HG03342 (cell line): ENCODE measurements around the gene LMLN.
A peak's percentile ranks its signal among the peaks of the same experiment; 100 is the strongest.
"Not testable (repeated sequence)": the region's sequence is repeated elsewhere in the genome, so short reads cannot be mapped to it uniquely, and the experiment has no call there.

Source experiments
- ATAC-seq: cut with Tn5 transposase; IDR thresholded peaks from one replicate; pipeline ENCODE4 v1.9.1; 2021; ENCODE audit warnings: mild to moderate bottlenecking, moderate library complexity; ENCODE audit not compliant: unreplicated experiment

Gene LMLN

GRCh38 chr3:197959891-197960693 lies at the start of gene LMLN:
Gene LMLN (plus strand): TSS chr3:197960217. CDS start chr3:197960246, 29 bp downstream.
- peak; percentile 98 for ATAC-seq

GRCh38 chr3:197912741-197913476 lies 47.1 kb upstream of the LMLN start:
- ATAC-seq, result no peak

DNA sequence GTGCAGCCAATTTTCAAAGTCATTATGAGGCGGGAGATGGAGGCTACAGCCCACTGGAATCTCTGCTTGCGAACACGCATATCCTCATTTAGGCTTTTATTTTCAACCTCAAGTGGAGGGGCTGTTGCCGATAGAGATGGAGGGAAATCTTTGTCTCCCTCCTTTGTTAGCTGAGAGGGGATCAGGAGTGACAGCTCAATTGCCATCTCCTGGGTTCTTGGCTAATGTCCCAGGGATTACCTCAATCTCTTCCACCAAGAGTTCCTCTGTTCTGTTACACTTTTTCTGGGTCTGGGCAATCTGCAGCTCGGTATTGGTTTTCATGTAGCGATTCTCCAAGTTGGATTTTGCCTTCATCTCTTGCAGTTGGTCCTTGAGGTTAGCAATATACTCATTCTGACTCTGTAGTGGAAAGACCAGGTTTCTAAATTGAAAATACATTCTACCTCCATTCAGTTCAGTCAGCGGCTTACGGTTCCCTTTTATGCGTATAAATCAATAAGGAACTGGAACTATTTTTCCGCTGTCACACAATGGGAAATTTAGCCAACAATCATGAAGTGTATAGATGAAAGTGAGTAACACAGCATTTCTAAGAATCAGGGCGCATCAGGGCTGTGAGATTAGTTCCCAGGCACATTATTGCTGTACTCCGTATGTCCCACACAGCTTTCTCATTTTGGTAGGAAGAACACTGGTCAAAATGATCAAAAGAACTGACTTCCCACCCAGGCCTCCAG lies 46.2 kb upstream of the LMLN start:
- no peak for ATAC-seq

DNA sequence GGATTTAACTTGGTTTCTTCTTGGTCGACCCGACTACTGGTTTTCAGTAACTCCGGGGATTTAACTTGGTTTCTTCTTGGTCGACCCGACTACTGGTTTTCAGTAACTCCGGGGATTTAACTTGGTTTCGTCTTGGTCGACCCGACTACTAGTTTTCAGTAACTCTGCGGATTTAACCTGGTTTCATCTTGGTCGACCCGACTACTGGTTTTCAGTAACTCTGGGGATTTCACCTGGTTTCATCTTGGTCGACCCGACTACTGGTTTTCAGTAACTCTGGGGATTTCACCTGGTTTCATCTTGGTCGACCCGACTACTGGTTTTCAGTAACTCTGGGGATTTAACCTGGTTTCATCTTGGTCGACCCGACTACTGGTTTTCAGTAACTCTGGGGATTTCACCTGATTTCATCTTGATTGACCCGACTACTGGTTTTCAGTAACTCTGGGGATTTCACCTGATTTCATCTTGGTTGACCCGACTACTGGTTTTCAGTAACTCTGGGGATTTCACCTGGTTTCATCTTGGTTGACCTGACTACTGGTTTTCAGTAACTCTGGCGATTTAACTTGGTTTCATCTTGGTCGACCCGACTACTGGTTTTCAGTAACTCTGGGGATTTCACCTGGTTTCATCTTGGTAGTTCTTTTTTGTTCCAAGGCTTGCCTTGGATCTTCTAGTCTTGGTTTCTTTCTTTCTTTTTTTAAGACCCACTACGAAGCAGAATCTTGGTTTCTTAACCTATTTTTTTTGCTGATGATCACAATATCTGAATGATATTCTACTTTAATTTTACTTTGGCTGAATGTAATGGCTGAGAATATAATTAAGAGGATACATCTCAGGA lies 38.4 kb upstream of the LMLN start:
- ATAC-seq, result not testable (repeated sequence)

DNA sequence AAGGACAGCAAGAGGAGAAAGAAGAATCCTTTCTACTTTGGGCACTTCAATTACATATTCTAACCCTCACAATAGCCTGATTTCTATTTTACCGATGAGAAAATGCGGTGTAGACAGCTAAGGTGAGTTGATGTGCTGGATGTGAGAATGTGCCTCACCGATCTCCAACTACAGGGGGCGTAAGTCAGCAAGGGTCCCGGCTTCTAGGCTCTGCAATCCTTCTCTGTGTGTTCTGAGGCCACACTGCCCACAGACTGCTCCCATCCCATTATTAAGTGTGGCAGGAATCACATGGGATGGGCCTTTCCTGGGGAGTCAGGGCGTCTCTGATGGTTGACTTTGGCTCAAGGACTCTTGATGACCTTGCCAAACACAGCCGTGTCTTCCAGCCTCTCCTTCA lies 33.6 kb upstream of the LMLN start:
- no peak for ATAC-seq

- ATAC-seq, result not testable (repeated sequence)
Measured at GRCh38 chr3:197927578-197927977, 32.4 kb upstream of the LMLN start.

DNA sequence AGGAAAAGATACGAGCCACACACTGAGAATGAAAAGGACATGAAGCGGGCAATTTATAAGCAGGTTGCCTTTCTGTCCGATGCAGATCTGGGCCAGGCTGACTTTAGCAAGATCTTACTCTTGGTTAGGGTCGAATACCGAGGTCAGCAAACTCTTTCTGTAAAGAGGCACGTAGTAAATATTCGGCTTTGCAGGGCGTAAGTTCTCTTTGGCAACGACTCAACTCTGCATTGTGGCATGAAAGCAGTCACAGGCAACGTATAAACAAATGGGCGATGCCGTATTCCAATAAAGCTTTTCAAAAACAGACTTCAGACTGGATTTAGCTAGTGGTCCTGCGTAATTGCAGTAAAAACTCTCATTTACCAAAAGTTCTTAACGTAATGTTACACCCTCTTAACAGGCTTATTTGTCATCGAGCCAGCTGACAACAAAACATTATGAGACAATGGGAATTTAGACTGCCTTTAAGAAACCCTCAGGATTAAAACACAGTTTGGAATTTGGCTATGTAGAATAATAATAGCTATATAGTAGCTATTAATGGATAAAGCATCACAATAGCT lies 23.1 kb upstream of the LMLN start:
- no peak for ATAC-seq

GRCh38 chr3:197940745-197941384 lies 19.2 kb upstream of the LMLN start:
- ATAC-seq, result no peak

- ATAC-seq, result no peak
Measured at GRCh38 chr3:197942956-197943556, 17.0 kb upstream of the LMLN start.

- ATAC-seq, result no peak
Measured at GRCh38 chr3:197949191-197949777, 10.7 kb upstream of the LMLN start.

DNA sequence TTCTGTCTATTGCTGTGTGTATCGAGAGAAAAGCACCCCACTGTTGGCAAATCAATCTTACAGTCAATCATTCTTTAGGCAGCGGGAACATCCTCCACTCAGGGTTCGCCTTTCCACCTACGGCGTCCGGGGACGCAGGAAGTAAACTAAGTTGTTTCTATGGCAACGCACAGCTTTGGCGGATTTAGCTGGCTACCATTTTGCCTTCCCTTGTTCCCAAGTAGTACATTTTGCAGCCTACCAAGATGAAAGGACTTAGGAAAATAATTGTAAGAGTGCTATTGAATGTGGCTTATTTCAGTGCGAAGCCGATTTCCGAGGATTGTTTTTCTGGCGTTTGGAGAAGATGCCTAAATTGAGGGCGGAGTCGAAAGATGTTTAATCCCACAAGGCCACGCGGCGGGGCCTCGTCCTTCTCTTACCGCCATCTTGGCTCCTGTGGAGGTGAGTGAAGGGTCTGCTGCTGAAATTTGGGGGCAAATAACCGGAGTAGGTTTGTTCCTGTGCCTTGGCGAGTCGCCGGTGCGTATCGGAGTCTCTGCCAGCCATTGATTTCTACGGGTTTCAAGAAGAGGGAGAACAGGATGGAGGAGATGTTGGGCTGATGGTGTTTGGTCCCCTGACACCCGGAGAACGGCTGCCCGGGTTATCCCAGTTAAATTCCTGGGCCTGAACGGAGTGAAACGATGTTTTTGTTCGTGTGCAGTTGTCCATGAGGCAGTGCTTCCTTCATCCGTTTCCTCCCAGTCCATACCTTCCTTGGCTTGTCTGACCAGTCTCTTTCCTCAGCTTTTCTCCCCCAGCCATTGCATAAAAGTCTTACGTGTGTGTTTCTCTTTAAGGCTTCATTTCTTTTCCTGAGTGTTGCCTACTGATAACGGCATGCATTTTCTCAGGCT lies 10.0 kb upstream of the LMLN start, which contains the start of gene RPL35A:
Gene RPL35A, plus strand, starts transcription at position 413 of the 899 bp plus-strand sequence. CDS start 778 bp downstream, outside the sequence.
- ATAC-seq, result peak; percentile 93

DNA sequence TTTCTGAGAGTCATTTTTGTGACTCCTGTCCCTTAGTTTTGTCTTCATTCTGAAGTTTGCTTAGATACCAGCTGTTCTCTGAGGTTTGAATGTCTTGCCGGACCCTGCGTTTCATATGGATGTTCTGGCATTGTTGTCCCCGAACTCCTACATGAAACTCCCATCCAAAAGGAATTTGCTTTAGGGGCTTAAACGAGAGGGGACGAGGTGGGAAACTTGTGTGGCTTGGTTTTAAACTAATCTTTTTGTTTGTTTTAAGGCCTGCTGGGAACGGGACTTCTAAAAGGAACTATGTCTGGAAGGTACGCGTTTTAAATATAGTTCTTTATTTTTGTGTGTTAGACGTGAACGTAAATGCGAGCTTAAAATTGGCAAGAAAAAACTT lies 9.3 kb upstream of the LMLN start:
- ATAC-seq, result no peak

DNA sequence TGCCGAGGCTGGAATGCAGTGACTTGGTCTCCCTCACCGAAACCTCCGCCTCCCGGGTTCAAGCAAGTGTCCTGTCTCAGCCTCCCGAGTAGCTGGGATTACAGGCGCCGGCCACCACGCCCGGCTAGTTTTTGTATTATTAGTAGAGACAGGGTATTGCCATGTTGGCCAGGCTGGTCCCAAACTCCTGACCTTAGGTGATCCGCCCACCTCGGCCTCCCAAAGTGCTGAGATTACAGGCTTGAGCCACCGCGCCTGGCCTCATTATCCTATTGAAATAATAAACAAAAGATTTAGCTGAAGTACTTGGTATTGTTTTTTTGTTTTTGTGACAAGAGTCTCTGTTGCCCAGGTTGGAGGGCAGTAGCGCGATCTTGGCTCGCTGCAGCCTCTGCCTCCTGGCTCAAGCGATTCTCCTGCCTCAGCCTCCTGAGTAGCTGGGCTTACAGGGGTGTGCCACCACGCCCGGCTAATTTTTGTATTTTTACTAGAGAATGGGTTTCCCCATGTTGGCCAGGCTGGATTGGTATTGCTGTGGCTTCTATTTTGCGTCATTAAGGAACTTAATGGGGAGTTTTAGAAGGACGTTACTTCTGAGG lies 8.5 kb upstream of the LMLN start:
- no peak for ATAC-seq

DNA sequence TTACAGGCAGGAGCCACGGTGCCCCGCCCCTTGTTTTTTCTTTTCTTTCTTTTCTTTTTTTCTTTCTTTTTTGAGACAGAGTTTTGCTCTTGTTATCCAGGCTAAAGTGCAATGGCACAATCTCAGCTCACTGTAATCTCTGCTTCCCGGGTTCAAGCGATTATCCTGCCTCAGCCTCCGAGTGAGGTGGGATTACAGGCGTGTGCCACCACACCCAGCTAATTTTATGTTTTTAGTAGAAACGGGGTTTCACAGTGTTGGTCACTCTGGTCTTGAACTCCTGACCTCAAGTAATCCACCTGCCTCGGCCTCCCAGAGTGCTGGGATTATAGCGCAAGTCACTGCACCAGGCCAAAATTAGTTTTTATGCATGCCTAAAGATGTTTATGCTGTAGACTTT lies 7.6 kb upstream of the LMLN start:
- no peak for ATAC-seq

GRCh38 chr3:197953325-197953724 lies 6.7 kb upstream of the LMLN start:
- no peak for ATAC-seq

- no peak for ATAC-seq
Measured at GRCh38 chr3:197953881-197954280, 6.1 kb upstream of the LMLN start.

DNA sequence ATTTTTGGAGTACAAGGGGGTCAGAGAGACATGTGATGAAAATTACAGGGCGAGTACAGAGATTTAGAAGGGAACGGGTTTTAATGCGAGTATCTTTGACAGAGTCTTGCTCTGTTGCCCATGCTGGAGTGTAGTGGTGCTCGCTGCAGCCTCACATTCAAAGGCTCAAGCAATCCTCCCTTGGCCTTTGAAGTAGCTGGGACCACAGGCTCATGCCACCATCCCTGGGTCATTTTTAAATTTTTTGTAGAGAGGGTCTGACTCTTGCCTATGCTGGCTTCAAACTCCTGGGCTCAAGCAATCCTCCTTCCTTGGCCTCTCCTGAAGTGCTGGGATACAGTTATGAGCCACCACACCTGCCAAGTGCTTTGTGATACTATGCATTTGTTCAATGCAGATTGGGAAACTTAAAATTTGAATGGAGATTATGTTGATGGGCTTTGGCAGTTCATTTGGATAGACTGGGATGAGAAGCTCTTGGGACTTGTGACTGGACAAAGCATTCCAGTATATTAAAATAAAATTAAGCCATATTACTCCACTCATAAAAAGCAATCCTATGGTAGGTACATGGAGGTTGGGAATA lies 4.0 kb upstream of the LMLN start:
- ATAC-seq, result no peak
